Breast epithelium (tissue), 4 donors: ENCODE data around the gene HSF5. TPM values are rescaled to one million over a fixed set of nuclear protein-coding genes. Genes with fewer than 3 reads are reported as not detected.

ENCODE experiments used
- DNase-seq, 2 donors: peaks; one replicate each; pipeline ENCODE4 v3.0.0-alpha.2; 2019; ENCODE audit warnings: low spot score in 2 of 2
- H3K27ac ChIP-seq, 2 donors: fragments of 200-600 bp; sonication (generic) in 1 of 2; one replicate each; pipeline ENCODE4 v1.5.1; 2016 to 2019; ENCODE audit warnings: mild to moderate bottlenecking in 1 of 2
- H3K27me3 ChIP-seq, 2 donors: fragments of 200-600 bp; sonication (generic) in 1 of 2; one replicate each; pipeline versions ENCODE4 v1.5.1 to v1.6.0; 2017 to 2019; ENCODE audit warnings: control low read depth in 1 of 2, mild to moderate bottlenecking in 1 of 2
- H3K36me3 ChIP-seq: fragments of 200-600 bp; one replicate; pipeline ENCODE4 v1.5.1; 2019
- H3K4me1 ChIP-seq, 2 donors: fragments of 200-600 bp; sonication (generic); one replicate each; pipeline ENCODE4 v1.5.1; 2016 to 2019; ENCODE audit warnings: control low read depth in 1 of 2
- H3K4me3 ChIP-seq, 3 donors: fragments of 200-600 bp; sonication (generic); 1 replicate in 2 of 3; 2 replicates in 1 of 3; pipeline ENCODE4 v1.5.1; 2016 to 2019; ENCODE audit warnings: mild to moderate bottlenecking in 3 of 3, moderate library complexity in 2 of 3
- H3K9me3 ChIP-seq, 2 donors: fragments of 200-600 bp; sonication (generic) in 1 of 2; one replicate each; pipeline ENCODE4 v1.5.1; 2016 to 2019; ENCODE audit warnings: control low read depth in 1 of 2
- POLR2A ChIP-seq: fragments of 450-650 bp; IDR thresholded peaks from one replicate; pipeline ENCODE4 v1.6.1; 2016; ENCODE audit warnings: antibody characterized with exemption, mild to moderate bottlenecking, moderate library complexity
- POLR2AphosphoS5 ChIP-seq, 3 donors: sonication (generic); formaldehyde crosslinking; IDR thresholded peaks; one replicate each; pipeline ENCODE4 v1.6.1; 2017; ENCODE audit warnings: antibody characterized with exemption in 3 of 3
- intact Hi-C: fragments of 100-400 bp; cut with DNase I; formaldehyde crosslinking; loops from one replicate; pipeline ENCODE4 v1.15.1; 2023; ENCODE audit warnings: low total_unique reads
- total RNA-seq, 3 donors: library from RNA; depleted of rRNA; stranded (reverse); fragments of >200 nt; gene quantifications; one replicate each; pipeline ENCODE4 v1.1.0, GENCODE V29; 2016
- TF ChIP-seq, protein P1 (sequence below), 3 donors: fragments of 450-650 bp; IDR thresholded peaks; one replicate each; pipeline ENCODE4 v1.5.1; 2016 to 2017; ENCODE audit warnings: antibody characterized with exemption in 3 of 3, mild to moderate bottlenecking in 3 of 3, moderate library complexity in 3 of 3

The HSF5 gene
- total RNA-seq, 3 donors from 2014 or later = under 0.01 to 0.33 (median 0.32) TPM

DNA sequence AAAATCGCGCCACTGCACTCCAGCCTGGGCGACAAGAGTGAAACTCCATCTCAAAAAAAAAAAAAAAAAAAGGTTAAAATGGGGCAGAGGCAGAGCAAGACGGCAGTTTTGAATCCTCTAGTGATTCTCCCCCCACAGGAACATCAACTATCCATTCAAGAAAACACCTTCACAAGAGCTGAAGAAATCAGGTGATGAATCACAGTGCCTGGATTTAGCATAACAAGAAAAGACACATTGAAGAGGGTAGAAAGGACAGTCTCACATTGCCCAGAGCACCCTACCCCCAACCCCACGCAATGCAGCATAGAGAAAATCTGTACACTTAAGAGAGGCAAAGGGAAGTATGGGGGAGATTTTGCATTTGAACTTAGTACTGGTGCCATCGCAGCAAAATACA, 42.1 kb downstream of the HSF5 start:
- H3K4me1 ChIP-seq = no peaks in the 10 kb centered on the region
- no peaks in the 10 kb centered on the region for H3K9me3 ChIP-seq
- intact Hi-C loops = no loop called here

DNA sequence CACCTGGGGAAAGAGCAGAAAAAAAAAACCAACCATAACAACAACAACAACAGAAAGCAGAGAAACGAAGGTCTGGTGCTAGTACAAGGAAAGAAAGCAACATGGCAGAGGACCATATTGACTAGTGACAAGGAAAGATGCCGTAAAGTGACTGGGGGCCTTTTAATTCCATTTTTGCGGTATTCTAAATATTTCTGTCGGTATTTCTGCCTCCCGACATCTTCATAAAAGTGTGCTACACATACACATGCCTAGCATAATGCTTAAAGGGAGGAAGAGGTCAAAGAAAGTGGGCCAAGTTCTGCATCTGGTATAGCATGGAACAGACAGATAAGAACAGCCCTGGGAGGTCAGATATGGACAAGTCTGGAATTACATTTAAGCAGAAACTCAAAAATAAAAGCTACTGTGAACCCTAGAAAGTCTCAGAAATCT, 51.4 kb downstream of the HSF5 start:
- DNase-seq = no peak

More for the DNA sequence above, 42.1 kb downstream of the HSF5 start:
- TF ChIP-seq, protein P1, sequence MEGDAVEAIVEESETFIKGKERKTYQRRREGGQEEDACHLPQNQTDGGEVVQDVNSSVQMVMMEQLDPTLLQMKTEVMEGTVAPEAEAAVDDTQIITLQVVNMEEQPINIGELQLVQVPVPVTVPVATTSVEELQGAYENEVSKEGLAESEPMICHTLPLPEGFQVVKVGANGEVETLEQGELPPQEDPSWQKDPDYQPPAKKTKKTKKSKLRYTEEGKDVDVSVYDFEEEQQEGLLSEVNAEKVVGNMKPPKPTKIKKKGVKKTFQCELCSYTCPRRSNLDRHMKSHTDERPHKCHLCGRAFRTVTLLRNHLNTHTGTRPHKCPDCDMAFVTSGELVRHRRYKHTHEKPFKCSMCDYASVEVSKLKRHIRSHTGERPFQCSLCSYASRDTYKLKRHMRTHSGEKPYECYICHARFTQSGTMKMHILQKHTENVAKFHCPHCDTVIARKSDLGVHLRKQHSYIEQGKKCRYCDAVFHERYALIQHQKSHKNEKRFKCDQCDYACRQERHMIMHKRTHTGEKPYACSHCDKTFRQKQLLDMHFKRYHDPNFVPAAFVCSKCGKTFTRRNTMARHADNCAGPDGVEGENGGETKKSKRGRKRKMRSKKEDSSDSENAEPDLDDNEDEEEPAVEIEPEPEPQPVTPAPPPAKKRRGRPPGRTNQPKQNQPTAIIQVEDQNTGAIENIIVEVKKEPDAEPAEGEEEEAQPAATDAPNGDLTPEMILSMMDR (IDR thresholded peaks at IDR 0.05) = no peak
- TF ChIP-seq POLR2A (no peak), POLR2AphosphoS5 (IDR thresholded peaks at IDR 0.05) (no peak)
- Histone ChIP-seq H3K27ac (no peak overlapping the region), H3K4me3 (no peak overlapping the region), H3K27me3 (no peaks in the 10 kb centered on the region), H3K36me3 (no peaks in the 10 kb centered on the region)
- DNase-seq = no peak

DNA sequence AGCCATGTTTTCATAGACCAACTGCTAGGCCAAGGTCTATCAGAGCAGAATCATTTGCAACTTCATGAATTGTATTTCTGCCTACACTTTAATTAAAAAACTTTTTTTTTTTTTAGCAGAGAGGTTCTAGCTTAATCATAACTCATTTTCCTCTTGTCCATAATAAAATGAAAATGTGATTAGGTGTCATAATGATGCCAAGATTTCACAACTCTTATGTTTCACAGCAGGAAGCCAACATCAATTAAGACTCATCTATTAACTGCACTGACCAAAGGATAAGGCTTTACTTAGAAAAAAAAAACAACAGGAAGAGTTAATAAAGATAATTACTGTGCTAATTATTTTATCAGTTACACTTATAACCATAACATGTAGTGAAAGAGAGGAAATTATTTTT, 52.0 kb downstream of the HSF5 start:
- TF ChIP-seq, protein P1 (IDR thresholded peaks at IDR 0.05) = no peak
- no peak for TF ChIP-seq POLR2AphosphoS5 (IDR thresholded peaks at IDR 0.05)
- no peak for TF ChIP-seq POLR2A
- intact Hi-C loops = no loop called here
- DNase-seq = no peak

More for the DNA sequence above, 51.4 kb downstream of the HSF5 start:
- TF ChIP-seq, protein P1 (IDR thresholded peaks at IDR 0.05) = no peak
- TF ChIP-seq POLR2AphosphoS5 (IDR thresholded peaks at IDR 0.05) = no peak
- no peak for TF ChIP-seq POLR2A
- Histone ChIP-seq H3K4me1 (no peaks in the 10 kb centered on the region), H3K27me3 (no peaks in the 10 kb centered on the region), H3K9me3 (no peaks in the 10 kb centered on the region), H3K27ac (no peak overlapping the region), H3K4me3 (no peak overlapping the region), H3K36me3 (no peaks in the 10 kb centered on the region)
- intact Hi-C loops = no loop called here

DNA sequence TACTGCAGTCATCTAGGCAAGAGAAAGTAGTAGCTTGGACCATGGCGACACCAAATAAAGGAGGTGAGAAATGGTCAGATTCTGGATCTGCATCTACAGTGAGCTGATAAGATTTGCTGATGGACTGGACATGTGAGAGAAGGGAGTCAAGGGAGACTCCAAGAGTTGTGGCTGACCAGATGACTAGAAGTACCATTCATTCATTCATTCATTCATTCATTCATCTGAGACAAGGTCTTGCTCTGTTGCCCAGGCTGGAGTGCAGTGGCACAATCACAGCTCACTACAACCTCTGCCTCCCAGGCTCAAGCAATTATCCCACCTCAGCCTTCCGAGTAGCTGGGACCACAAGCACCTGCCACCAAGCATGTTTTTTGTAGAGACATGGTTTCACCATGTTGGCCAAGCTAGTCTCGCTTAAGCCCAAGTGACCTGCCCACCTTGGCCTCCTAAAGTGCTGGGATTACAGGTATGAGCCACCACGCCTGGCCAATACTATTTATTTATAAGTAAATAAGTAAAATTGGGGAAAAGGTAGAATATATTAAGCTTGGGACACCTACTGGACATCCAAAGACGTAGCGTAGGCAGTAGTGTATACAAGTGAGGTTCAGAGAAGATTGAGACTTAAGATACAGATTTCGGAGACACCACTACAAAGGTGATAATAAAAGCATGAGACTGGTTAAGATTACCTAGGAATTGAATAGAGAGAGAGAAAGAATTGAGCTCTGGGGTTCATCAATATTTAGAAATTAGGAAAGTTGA, 55.2 kb downstream of the HSF5 start:
- H3K36me3 ChIP-seq = no peaks in the 10 kb centered on the region
- H3K27ac ChIP-seq = no peak overlapping the region
- no peaks in the 10 kb centered on the region for H3K4me1 ChIP-seq
- no peaks in the 10 kb centered on the region for H3K27me3 ChIP-seq
- no peak for TF ChIP-seq POLR2A
- TF ChIP-seq, protein P1 (IDR thresholded peaks at IDR 0.05) = no peak
- TF ChIP-seq POLR2AphosphoS5 (IDR thresholded peaks at IDR 0.05) = no peak
- intact Hi-C loops = no loop called here
- H3K9me3 ChIP-seq = no peaks in the 10 kb centered on the region
- no peak for DNase-seq
- no peak overlapping the region for H3K4me3 ChIP-seq

More for the DNA sequence above, 52.0 kb downstream of the HSF5 start:
- no peaks in the 10 kb centered on the region for H3K9me3 ChIP-seq
- no peak overlapping the region for H3K27ac ChIP-seq
- no peaks in the 10 kb centered on the region for H3K4me1 ChIP-seq
- no peaks in the 10 kb centered on the region for H3K27me3 ChIP-seq
- H3K36me3 ChIP-seq = no peaks in the 10 kb centered on the region
- H3K4me3 ChIP-seq = no peak overlapping the region

DNA sequence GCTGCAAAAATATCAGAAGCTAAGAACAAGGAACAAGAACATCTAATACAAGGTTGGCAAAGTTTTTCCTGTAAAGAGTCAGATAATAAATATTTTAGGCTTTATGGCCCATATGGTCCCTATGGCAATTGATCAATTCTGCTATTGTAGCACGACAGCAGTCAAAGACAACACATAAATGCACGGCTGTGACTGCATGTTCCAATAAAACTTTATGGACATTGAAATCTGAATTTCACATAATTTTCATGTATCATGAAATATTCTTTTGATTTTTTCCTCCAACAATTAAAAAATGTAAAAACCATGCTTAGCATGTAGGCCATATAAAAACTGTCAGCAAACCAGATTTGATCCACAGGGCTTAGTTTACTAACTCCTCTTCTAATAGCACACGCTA, 60.4 kb downstream of the HSF5 start:
- Histone ChIP-seq H3K27ac (no peak overlapping the region), H3K9me3 (no peaks in the 10 kb centered on the region), H3K4me3 (no peak overlapping the region), H3K36me3 (no peaks in the 10 kb centered on the region), H3K27me3 (no peaks in the 10 kb centered on the region), H3K4me1 (no peaks in the 10 kb centered on the region)
- no peak for DNase-seq
- intact Hi-C loops = no loop called here
- TF ChIP-seq POLR2A (no peak), POLR2AphosphoS5 (IDR thresholded peaks at IDR 0.05) (no peak)
- TF ChIP-seq, protein P1 (IDR thresholded peaks at IDR 0.05) = no peak
